Activated CD4-positive, alpha-beta T cell treated with anti-CD3 and anti-CD28 coated beads, Interleukin-2, amount 50 U/mL, for 48 hours (primary cell): ENCODE data around the gene HDX.
"Not testable (repeated sequence)": the region's sequence is repeated elsewhere in the genome, so short reads cannot be mapped to it uniquely, and the experiment has no call there.

Experiments used
- DNase-seq, 2 experiments: peaks; one replicate each; pipeline ENCODE4 v3.0.0-alpha.2; 2020

The HDX gene

DNA sequence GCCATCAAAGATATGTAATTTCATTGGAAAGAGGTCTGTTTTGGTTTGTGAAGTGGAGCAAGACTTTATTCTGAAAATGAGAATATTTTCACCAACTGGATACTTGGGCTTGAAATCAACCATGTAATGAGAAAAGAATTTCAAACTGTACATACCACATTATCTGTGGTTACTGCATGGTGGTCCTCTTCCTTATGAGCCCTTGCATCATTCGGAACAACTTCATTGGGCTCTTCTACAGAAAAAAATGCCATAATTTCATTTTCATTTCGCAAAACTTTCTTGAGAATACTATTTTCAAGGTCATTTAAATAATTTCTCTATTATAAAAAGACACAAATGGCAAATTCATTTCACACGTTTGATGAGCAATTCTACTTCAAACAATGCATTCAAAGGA lies 165.6 kb downstream of the HDX start:
- no peak for DNase-seq

DNA sequence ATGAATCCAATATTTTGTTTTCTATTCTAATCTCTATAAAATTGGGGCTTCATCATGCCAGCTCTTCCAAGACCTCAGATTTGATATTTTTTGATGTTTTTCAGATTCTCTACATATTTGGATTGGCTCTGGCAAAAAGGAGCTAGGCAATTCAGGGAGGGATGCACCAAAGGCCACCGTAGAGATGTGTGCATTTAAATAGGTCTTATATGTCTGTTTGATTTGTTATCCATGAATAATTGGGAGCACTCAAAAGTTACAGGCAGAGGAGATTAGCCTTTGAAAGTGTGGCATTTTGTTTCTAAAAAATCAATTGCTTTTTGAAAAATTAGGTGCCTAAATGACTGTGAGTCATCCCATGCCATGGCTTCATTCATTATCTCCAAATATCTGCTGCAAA lies 167.1 kb downstream of the HDX start:
- no peak for DNase-seq

DNA sequence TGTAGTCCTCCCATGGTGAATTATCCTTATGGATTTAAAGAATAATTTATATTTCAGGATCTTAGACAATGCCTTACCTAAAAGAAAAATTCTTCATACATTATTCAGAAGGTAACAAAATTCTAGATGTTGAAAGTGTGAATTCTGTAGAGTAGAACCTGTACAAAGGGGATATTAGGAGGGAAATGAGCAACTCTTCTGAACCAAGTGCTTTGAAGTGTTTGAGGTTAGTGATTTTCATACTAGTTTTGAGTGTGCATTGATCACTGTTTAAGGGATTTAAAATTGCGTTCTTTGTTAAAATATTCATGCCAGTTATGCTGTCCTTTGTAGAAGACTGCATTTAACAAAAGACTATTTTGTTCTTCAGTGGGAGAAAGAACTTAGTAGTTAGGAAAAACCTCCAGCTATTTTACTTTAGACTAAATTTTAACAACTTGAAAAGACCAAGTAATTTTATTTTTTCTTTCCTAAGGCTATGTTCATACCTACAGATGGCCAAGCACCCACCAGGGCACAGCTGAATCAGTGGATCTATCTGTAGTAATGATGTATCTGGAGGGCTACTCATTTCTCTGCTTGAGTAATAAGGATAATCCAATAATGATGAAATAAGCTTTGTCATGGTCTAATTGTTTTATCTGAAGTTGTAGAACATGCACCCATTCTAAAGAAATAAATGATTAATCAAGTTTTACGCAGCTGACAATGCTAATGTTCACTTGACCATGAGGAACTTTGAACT lies 180.0 kb downstream of the HDX start:
- DNase-seq, result no peak

DNA sequence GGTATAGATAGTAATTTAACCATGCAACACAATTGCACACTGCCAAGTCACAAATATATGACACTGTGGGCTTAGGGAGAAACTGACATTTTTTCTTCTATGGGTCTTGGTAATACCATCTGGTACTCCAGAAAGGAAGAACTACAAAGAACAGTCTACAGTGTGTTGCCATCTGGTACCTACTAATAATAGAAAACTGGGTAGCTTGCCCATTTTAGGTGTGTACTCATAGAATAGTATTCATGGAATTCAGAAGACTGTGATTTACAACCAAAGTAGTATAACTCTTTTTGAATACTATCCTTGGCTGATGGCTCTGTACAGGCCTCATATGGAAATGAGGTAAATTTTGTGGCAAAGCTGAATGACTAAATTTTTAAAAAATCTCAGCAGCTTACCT lies 181.6 kb downstream of the HDX start:
- DNase-seq, result no peak

DNA sequence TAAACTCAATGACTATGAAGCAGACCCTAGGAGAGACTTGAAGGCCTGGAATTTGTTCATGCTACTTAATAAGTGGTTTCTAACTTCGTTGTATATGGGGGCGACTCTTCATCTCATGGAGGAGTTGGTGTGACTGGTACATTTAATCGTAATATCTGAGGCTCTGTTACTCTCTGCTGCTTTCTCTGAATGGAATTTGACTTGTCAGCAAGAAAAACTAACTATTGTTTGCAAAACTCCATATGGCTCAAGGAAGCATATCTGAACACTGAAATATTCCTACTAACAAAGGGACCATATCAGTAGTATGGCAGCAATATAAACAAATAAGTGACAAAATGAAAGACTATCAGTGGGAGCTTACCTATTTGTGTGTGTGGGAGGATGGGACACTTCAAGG lies 182.2 kb downstream of the HDX start:
- DNase-seq, result no peak

DNA sequence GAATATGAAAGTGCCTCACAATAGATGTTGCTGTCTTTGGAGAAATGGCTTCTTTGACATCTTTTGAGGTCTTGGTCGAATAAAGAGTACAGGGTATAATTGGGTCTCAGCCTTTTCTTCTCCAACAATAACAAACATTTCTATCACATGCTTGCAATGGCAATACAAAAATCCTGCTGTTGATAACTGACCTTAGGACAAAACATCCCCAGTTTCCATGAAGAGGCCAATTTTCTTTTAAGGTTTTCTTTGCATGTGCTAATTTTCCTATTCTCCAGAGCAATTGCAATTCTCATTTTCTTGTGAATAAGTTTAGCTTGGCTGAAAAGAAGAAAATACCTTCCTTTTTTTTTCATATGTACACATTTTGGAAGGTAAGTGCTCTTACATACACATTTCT lies 183.6 kb downstream of the HDX start:
- DNase-seq, result no peak

DNA sequence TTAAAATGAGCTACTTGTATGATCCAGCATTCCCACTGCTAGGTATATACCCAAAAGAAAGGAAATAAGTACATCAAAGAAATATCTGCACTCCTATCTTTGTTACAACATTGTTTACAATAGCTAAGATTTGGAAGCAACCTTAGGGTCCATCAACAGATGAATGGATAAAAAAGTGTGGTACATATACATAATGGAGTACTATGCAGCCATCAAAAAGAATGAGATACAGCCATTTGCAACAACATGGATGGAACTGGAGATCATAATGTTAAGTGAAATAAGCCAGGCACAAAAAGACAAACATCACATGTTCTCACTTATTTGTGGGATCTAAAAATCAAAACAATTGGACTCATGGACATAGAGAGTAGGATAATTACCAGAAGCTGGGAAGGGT lies 186.3 kb downstream of the HDX start:
- not testable (repeated sequence) for DNase-seq
